Neural cell (in vitro differentiated cells): ENCODE measurements around the gene DNASE2. TPM values are rescaled to one million over a fixed set of nuclear protein-coding genes. Genes with fewer than 3 reads are reported as not detected.

Experiments used
- H2AFZ ChIP-seq: fragments of 200-600, 300-800 bp; sonication (generic), shearing (Covaris generic); 2 replicates; pipeline ENCODE4 v1.6.0; 2014; ENCODE audit warnings: low read depth, mild to moderate bottlenecking, antibody characterized with exemption, low read length, moderate library complexity
- H3F3A ChIP-seq: fragments of 200-600 bp; shearing (Covaris generic); 2 replicates; pipeline ENCODE4 v1.6.1; 2016; ENCODE audit warnings: mild to moderate bottlenecking, moderate library complexity, mixed read lengths, antibody characterized with exemption, low read length; ENCODE audit not compliant: insufficient read depth, poor library complexity, severe bottlenecking
- H3K27ac ChIP-seq: fragments of 200-600, 300-800 bp; sonication (generic), shearing (Covaris generic); 2 replicates; pipeline ENCODE4 v1.5.1; 2014; ENCODE audit warnings: mild to moderate bottlenecking, low read length, moderate library complexity
- H3K27me3 ChIP-seq: fragments of 300-800, 200-600 bp; sonication (generic), shearing (Covaris generic); 2 replicates; pipeline ENCODE4 v1.6.0; 2014; ENCODE audit warnings: mild to moderate bottlenecking, low read depth, low read length, moderate library complexity; ENCODE audit not compliant: insufficient read depth
- H3K36me3 ChIP-seq: fragments of 300-800, 200-600 bp; sonication (generic), shearing (Covaris generic); 2 replicates; pipeline ENCODE4 v1.5.1; 2014; ENCODE audit warnings: mild to moderate bottlenecking, antibody characterized with exemption, low read length, moderate library complexity; ENCODE audit not compliant: insufficient read depth
- H3K4me2 ChIP-seq: fragments of 300-800, 200-600 bp; sonication (generic), shearing (Covaris generic); 2 replicates; pipeline ENCODE4 v1.6.0; 2014; ENCODE audit warnings: mild to moderate bottlenecking, low read length
- H3K4me3 ChIP-seq: fragments of 300-800, 200-600 bp; sonication (generic), shearing (Covaris generic); 2 replicates; pipeline ENCODE4 v1.5.1; 2014; ENCODE audit warnings: mild to moderate bottlenecking, low read length, moderate library complexity
- H3K79me2 ChIP-seq: fragments of 200-600 bp; shearing (Covaris generic); replicated peaks from 2 replicates; pipeline ENCODE4 v1.6.0; 2014; ENCODE audit warnings: mild to moderate bottlenecking, low read length, moderate library complexity; ENCODE audit not compliant: insufficient read depth
- H3K9ac ChIP-seq: fragments of 300-800, 200-600 bp; sonication (generic), shearing (Covaris generic); 2 replicates; pipeline ENCODE4 v1.6.1; 2016; ENCODE audit warnings: mild to moderate bottlenecking, low read length, mixed read lengths
- H3K9me2 ChIP-seq: fragments of 200-600 bp; shearing (Covaris generic); 2 replicates; pipeline ENCODE4 v1.6.1; 2016; ENCODE audit warnings: mild to moderate bottlenecking, low read length, mixed read lengths; ENCODE audit not compliant: insufficient read depth
- H3K9me3 ChIP-seq: fragments of 200-600, 300-800 bp; sonication (generic), shearing (Covaris generic); 2 replicates; pipeline ENCODE4 v1.6.1; 2016; ENCODE audit warnings: mild to moderate bottlenecking, mixed run types, low read length, moderate library complexity, mixed read lengths
- H4K20me1 ChIP-seq: fragments of 200-600 bp; shearing (Covaris generic); 2 replicates; pipeline ENCODE4 v1.6.1; 2016; ENCODE audit warnings: mild to moderate bottlenecking, mixed run types; ENCODE audit not compliant: insufficient read depth
- CTCF ChIP-seq: fragments of 450-650 bp; IDR thresholded peaks from 2 replicates; pipeline ENCODE4 v1.5.1; 2014; ENCODE audit warnings: antibody characterized with exemption, mild to moderate bottlenecking, moderate library complexity; ENCODE audit not compliant: poor library complexity, severe bottlenecking
- EP300 ChIP-seq: fragments of 450-650 bp; conservative IDR thresholded peaks from 2 replicates; pipeline ENCODE4 v1.6.1; 2014; ENCODE audit warnings: antibody characterized with exemption, mild to moderate bottlenecking, moderate library complexity; ENCODE audit not compliant: poor library complexity, severe bottlenecking
- EZH2 ChIP-seq: fragments of 200-600, 300-800 bp; shearing (Covaris generic), sonication (generic); IDR thresholded peaks from 2 replicates; pipeline ENCODE4 v1.6.1; 2014; ENCODE audit warnings: antibody characterized with exemption, low read length, borderline replicate concordance, mild to moderate bottlenecking; ENCODE audit not compliant: insufficient read depth, poor library complexity, severe bottlenecking
- MXI1 ChIP-seq: fragments of 450-650 bp; conservative IDR thresholded peaks from 2 replicates; pipeline ENCODE4 v1.6.1; 2014; ENCODE audit warnings: antibody characterized with exemption, mild to moderate bottlenecking; ENCODE audit not compliant: poor library complexity, severe bottlenecking
- POLR2AphosphoS5 ChIP-seq: IDR thresholded peaks from 2 replicates; pipeline ENCODE4 v1.6.1; 2012
- RAD21 ChIP-seq: fragments of 450-650 bp; conservative IDR thresholded peaks from 2 replicates; pipeline ENCODE4 v1.6.1; 2014; ENCODE audit warnings: antibody characterized with exemption, mild to moderate bottlenecking, moderate library complexity
- REST ChIP-seq: IDR thresholded peaks from 2 replicates; pipeline ENCODE4 v1.6.1; 2012; ENCODE audit warnings: borderline replicate concordance
- SMC3 ChIP-seq: fragments of 450-650 bp; conservative IDR thresholded peaks from 2 replicates; pipeline ENCODE4 v1.6.1; 2014; ENCODE audit warnings: antibody characterized with exemption, mild to moderate bottlenecking, moderate library complexity; ENCODE audit not compliant: poor library complexity
- TAF1 ChIP-seq: IDR thresholded peaks from 2 replicates; pipeline ENCODE4 v1.6.1; 2012; ENCODE audit warnings: low read depth
- polyA plus RNA-seq: library from polyadenylated mRNA; depleted of rRNA; stranded (reverse); fragments of >200 nt; gene quantifications from 2 replicates; pipeline ENCODE4 v1.2.3, GENCODE V29; 2014

Gene DNASE2
- polyA plus RNA-seq, 1 donor from 2014 or later, result 0.59 TPM

- Histone ChIP-seq H3K27me3 (peaks cover 56% of the 10 kb centered on the region), H3K4me2 (peak overlapping the region; percentile 65), H3F3A (no peaks in the 10 kb centered on the region), H3K36me3 (no peaks in the 10 kb centered on the region), H3K27ac (no peak overlapping the region), H3K9me3 (no peaks in the 10 kb centered on the region), H4K20me1 (no peaks in the 10 kb centered on the region), H3K9ac (peak overlapping the region; percentile 45), H3K79me2 (peaks cover 5% of the 10 kb centered on the region), H3K4me3 (peak overlapping the region; percentile 79), H2AFZ (no peak overlapping the region), H3K9me2 (no peaks in the 10 kb centered on the region)
- TF ChIP-seq SMC3 (no peak), EP300 (no peak), CTCF (no peak), TAF1 (no peak), MXI1 (no peak), RAD21 (no peak), EZH2 (no peak)
Observed at GRCh38 chr19:12833418-12833737, 47.9 kb downstream of the DNASE2 start.

GRCh38 chr19:12828494-12828893 is 52.8 kb downstream of the DNASE2 start:
- H2AFZ ChIP-seq, result no peak overlapping the region

More at GRCh38 chr19:12828494-12828893, 52.8 kb downstream of the DNASE2 start:
- Histone ChIP-seq H3K4me3 (no peak overlapping the region), H3K27me3 (peaks cover 36% of the 10 kb centered on the region), H3K36me3 (no peaks in the 10 kb centered on the region), H3K9me2 (no peaks in the 10 kb centered on the region), H3K9ac (no peak overlapping the region), H3K4me2 (no peak overlapping the region), H3K79me2 (no peaks in the 10 kb centered on the region), H4K20me1 (no peaks in the 10 kb centered on the region), H3K27ac (no peak overlapping the region), H3K9me3 (no peaks in the 10 kb centered on the region), H3F3A (no peaks in the 10 kb centered on the region)
- TF ChIP-seq EP300 (no peak), TAF1 (no peak), EZH2 (no peak), REST (no peak), RAD21 (no peak), CTCF (no peak), MXI1 (no peak), SMC3 (no peak), POLR2AphosphoS5 (no peak)
